DOHH2 (cell line): ENCODE results near the gene CES3.

ENCODE experiments used
- H3F3A ChIP-seq: fragments of 200-600 bp; sonication (generic), shearing (Covaris generic); 2 replicates; pipeline ENCODE4 v1.6.0; 2016; ENCODE audit warnings: antibody characterized with exemption, mild to moderate bottlenecking; ENCODE audit not compliant: control insufficient read depth, insufficient read depth
- H3K27ac ChIP-seq: fragments of 200-600 bp; sonication (generic); 2 replicates; pipeline ENCODE4 v1.5.1; 2014; ENCODE audit warnings: low read depth, mild to moderate bottlenecking, low read length, moderate library complexity
- H3K27me3 ChIP-seq: fragments of 200-600 bp; sonication (generic); 2 replicates; pipeline ENCODE4 v1.6.1; 2014; ENCODE audit warnings: mild to moderate bottlenecking, low read length, mixed read lengths; ENCODE audit not compliant: control insufficient read depth
- H3K36me3 ChIP-seq: fragments of 200-600 bp; sonication (generic); 2 replicates; pipeline ENCODE4 v1.6.1; 2014; ENCODE audit warnings: mild to moderate bottlenecking, low read length, moderate library complexity, mixed read lengths; ENCODE audit not compliant: control insufficient read depth
- H3K4me1 ChIP-seq: fragments of 200-600 bp; sonication (generic); 2 replicates; pipeline ENCODE4 v1.6.1; 2014; ENCODE audit warnings: mild to moderate bottlenecking, low read length, mixed read lengths; ENCODE audit not compliant: control insufficient read depth
- H3K4me2 ChIP-seq: fragments of 200-600 bp; sonication (generic); 2 replicates; pipeline ENCODE4 v1.6.0; 2014; ENCODE audit warnings: mild to moderate bottlenecking, low read length, moderate library complexity
- H3K4me3 ChIP-seq: fragments of 200-600 bp; sonication (generic); 2 replicates; pipeline ENCODE4 v1.5.1; 2014; ENCODE audit warnings: mild to moderate bottlenecking, low read length, mixed read lengths
- H3K79me2 ChIP-seq: fragments of 200-600 bp; sonication (generic); 2 replicates; pipeline ENCODE4 v1.6.1; 2014; ENCODE audit warnings: mild to moderate bottlenecking, low read length, mixed read lengths; ENCODE audit not compliant: control insufficient read depth
- H3K9me2 ChIP-seq: fragments of 200-600 bp; sonication (generic); replicated peaks from 2 replicates; pipeline ENCODE4 v1.6.1; 2014; ENCODE audit warnings: mild to moderate bottlenecking, low read length, mixed read lengths; ENCODE audit not compliant: control insufficient read depth
- H3K9me3 ChIP-seq: fragments of 200-600 bp; sonication (generic); 2 replicates; pipeline ENCODE4 v1.6.1; 2014; ENCODE audit warnings: antibody characterized with exemption, low read length, mixed read lengths; ENCODE audit not compliant: control insufficient read depth, insufficient read depth
- H4K20me1 ChIP-seq: fragments of 200-600 bp; sonication (generic); 2 replicates; pipeline ENCODE4 v1.6.0; 2014; ENCODE audit warnings: low read depth, mild to moderate bottlenecking, antibody characterized with exemption, low read length, moderate library complexity; ENCODE audit not compliant: control insufficient read depth, insufficient read depth
- EZH2phosphoT487 ChIP-seq: fragments of 200-600 bp; sonication (generic); IDR thresholded peaks from 2 replicates; pipeline ENCODE4 v1.6.1; 2017; ENCODE audit warnings: borderline replicate concordance, mild to moderate bottlenecking, antibody characterized with exemption, low read length, moderate library complexity, mixed read lengths
- TF ChIP-seq, protein P1 (sequence below): fragments of 200-600 bp; sonication (generic); IDR thresholded peaks from one replicate; pipeline ENCODE4 v1.5.1; 2014; ENCODE audit warnings: antibody characterized with exemption, mild to moderate bottlenecking, low read depth, low read length; ENCODE audit not compliant: poor library complexity, severe bottlenecking

The CES3 gene

DNA sequence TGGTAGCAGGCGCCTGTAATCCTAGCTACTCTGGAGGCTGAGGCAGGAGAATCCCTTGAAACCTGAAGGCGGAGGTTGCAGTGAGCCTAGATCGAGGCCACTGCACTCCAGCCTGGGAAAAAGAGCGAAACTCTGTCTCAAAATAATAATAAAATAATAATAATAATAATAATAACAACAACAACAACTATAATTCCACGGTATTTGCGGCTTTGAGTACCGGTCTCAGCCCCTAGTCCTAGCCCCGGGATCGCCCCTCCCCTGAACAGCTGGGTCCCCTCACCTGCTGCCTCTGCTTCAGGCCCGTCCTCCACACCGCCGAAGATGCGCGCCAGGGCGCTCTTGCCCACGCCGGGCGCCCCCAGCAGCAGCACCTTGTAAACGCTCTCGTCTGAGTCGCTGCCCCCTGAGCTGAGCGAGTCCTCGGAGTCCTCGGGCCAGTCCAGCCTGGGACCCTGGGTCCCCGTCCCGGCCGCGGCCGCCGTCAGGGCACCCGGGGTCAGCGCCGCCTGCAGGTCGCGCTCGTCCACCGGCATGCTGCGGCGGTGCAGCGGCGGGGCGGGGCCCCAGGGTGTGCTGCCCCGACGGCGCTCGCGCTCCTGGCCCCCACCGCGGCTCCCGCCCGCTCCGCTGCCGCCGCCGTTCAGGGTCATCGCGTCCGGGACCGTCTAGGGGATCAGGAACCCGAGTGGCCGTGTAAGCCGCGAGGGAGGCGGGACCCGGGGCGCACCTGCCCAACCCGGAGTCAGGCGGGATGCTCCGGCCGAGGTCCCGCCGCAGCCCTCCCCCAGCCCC lies 36.3 kb upstream of the CES3 start:
- Histone ChIP-seq H4K20me1 (no peaks in the 10 kb centered on the region), H3K9me2 (no peaks in the 10 kb centered on the region), H3K4me3 (no peak overlapping the region), H3K27me3 (peaks cover 45% of the 10 kb centered on the region), H3F3A (0 out of 2 replicates have a peak, but pooled peaks cover 3% of the 10 kb centered on the region), H3K36me3 (no peaks in the 10 kb centered on the region), H3K27ac (no peak overlapping the region), H3K9me3 (no peaks in the 10 kb centered on the region), H3K4me1 (no peaks in the 10 kb centered on the region), H3K79me2 (no peaks in the 10 kb centered on the region), H3K4me2 (no peak overlapping the region)
- TF ChIP-seq EZH2phosphoT487: no peak
- TF ChIP-seq, protein P1, sequence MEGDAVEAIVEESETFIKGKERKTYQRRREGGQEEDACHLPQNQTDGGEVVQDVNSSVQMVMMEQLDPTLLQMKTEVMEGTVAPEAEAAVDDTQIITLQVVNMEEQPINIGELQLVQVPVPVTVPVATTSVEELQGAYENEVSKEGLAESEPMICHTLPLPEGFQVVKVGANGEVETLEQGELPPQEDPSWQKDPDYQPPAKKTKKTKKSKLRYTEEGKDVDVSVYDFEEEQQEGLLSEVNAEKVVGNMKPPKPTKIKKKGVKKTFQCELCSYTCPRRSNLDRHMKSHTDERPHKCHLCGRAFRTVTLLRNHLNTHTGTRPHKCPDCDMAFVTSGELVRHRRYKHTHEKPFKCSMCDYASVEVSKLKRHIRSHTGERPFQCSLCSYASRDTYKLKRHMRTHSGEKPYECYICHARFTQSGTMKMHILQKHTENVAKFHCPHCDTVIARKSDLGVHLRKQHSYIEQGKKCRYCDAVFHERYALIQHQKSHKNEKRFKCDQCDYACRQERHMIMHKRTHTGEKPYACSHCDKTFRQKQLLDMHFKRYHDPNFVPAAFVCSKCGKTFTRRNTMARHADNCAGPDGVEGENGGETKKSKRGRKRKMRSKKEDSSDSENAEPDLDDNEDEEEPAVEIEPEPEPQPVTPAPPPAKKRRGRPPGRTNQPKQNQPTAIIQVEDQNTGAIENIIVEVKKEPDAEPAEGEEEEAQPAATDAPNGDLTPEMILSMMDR: peak; percentile 21

DNA sequence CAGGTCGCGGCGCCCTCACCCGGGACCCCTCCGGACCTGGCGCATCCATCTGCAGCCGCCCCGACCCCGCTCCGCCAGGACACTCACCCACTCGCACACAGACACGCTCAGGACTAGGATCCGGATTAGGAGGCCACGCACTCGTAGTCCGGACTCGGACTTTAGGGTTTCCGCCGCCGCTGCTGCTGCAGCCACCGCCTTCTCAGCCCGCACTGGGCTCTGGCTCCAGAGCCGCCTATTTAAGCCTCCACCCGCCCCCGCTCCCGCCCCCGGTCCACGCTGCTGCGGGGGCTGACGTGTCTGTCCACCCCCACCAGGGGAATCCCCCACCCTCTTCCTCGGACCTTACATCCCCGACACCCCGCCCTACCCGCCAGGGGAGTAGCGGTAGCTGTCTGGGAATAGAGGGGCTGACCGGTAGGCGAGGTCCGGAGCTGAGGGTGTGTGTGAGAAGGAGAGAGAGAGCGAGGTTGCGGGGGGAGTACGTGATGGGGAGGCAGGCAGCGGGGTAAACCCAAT lies 35.7 kb upstream of the CES3 start, which contains the start of gene RRAD:
TSS of gene RRAD (minus strand) at position 214 of the 519 bp plus-strand sequence. CDS start 356 bp downstream, outside the sequence.
- TF ChIP-seq EZH2phosphoT487: peak; percentile 73; the same call in 1 of the 2 replicates
- TF ChIP-seq, protein P1: no peak
- Histone ChIP-seq H3K4me2 (no peak within 1 kb of the TSS), H3K4me1 (no peaks in the 10 kb centered on the region), H3K9me2 (no peaks in the 10 kb centered on the region), H3F3A (0 out of 2 replicates have a peak, but pooled peaks cover 3% of the 10 kb centered on the region), H3K9me3 (no peaks in the 10 kb centered on the region), H3K79me2 (no peaks in the 10 kb centered on the region), H4K20me1 (no peaks in the 10 kb centered on the region), H3K36me3 (no peaks in the 10 kb centered on the region), H3K4me3 (no peak within 1 kb of the TSS), H3K27me3 (peaks cover 40% of the 10 kb centered on the region), H3K27ac (no peak within 1 kb of the TSS)

DNA sequence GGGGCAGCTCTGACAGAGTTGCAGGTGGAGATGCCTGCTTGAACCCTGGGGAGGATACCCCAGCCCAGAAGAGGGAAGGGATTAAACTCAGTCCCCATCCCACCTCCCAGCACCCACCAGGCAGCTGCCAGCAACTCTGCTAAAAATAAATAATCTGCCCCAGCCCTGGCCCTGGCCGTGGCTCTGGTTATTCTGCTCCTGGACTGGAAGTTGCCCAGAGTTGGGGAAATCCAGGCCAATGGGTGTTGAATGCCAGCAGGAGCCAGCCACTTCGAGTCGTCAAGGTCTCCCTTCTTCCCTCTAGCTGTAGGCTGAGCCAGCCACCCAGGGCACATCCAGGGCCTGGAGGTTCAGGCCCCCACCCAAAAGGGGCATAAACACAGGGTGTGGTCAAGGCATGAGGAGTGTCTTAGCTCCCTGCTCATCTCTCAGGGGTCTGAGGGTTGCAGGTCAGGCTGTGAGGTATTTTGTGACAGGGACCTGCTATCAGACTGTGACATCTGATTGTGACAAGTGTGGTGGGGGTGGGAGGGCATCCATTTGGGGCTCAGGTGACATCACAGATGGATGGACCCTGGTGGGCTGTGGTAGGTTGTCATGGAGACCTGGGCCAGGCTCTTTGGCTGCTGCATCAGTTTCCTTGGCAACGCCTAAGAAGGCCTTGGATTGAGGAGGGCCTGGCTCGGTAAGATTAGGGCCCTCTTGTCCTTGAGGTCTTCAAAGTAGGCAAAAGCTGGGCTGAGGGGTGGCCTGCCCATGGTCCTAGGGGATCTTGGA lies 34.7 kb upstream of the CES3 start:
- Histone ChIP-seq H3K9me2 (no peaks in the 10 kb centered on the region), H3K27ac (no peak overlapping the region), H3K9me3 (no peaks in the 10 kb centered on the region), H3K27me3 (peaks cover 34% of the 10 kb centered on the region), H3K4me3 (no peak overlapping the region), H3K79me2 (no peaks in the 10 kb centered on the region), H3K4me2 (no peak overlapping the region), H3F3A (0 out of 2 replicates have a peak, but pooled peaks cover 3% of the 10 kb centered on the region), H3K4me1 (no peaks in the 10 kb centered on the region), H4K20me1 (no peaks in the 10 kb centered on the region), H3K36me3 (peaks cover 2% of the 10 kb centered on the region; the same call in 1 of the 2 replicates)
- no peak for TF ChIP-seq EZH2phosphoT487
- TF ChIP-seq, protein P1: no peak
